Cardiac fibroblast (primary cell): ENCODE data around the gene MEG3.

Experiments used
- DNase-seq, 2 donors: peaks; one replicate each; pipeline versions ENCODE4 v3.0.0 to v3.0.0-alpha.2; 2010; ENCODE audit warnings: low read depth in 2 of 2
- H3K4me3 ChIP-seq, 2 donors: replicated peaks in 1 of 2; 1 replicate in 1 of 2; 2 replicates in 1 of 2; pipeline ENCODE4 v1.5.1; 2011; ENCODE audit warnings: low read depth in 2 of 2, low read length in 2 of 2, mild to moderate bottlenecking in 2 of 2, moderate library complexity in 1 of 2
- TF ChIP-seq, protein P1 (sequence below): IDR thresholded peaks from one replicate; pipeline ENCODE4 v1.5.1; 2011; ENCODE audit warnings: low read depth, mild to moderate bottlenecking, low read length, inconsistent platforms

MEG3 gene

DNA sequence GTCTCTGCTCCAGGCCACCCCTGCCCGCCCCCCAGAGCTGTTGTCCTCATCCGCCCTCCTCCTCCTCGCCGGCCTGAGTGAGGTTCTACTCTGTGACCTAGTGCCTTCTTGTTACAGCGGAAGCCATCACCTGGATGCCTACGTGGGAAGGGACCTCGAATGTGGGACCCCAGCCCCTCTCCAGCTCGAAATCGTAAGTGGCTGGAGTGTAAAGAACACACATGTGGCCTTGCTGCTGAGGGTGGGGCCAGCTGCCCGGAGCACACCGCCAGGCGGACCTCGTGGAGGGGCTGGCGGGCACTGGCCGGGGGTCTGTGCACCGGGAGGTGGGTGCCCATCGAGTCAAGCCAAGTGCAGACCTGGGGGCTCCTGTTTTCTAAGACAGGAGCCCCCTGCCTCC lies 19.4 kb downstream of the MEG3 start:
- TF ChIP-seq, protein P1, sequence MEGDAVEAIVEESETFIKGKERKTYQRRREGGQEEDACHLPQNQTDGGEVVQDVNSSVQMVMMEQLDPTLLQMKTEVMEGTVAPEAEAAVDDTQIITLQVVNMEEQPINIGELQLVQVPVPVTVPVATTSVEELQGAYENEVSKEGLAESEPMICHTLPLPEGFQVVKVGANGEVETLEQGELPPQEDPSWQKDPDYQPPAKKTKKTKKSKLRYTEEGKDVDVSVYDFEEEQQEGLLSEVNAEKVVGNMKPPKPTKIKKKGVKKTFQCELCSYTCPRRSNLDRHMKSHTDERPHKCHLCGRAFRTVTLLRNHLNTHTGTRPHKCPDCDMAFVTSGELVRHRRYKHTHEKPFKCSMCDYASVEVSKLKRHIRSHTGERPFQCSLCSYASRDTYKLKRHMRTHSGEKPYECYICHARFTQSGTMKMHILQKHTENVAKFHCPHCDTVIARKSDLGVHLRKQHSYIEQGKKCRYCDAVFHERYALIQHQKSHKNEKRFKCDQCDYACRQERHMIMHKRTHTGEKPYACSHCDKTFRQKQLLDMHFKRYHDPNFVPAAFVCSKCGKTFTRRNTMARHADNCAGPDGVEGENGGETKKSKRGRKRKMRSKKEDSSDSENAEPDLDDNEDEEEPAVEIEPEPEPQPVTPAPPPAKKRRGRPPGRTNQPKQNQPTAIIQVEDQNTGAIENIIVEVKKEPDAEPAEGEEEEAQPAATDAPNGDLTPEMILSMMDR = no peak
- no peak overlapping the region for H3K4me3 ChIP-seq
- DNase-seq = no peak

DNA sequence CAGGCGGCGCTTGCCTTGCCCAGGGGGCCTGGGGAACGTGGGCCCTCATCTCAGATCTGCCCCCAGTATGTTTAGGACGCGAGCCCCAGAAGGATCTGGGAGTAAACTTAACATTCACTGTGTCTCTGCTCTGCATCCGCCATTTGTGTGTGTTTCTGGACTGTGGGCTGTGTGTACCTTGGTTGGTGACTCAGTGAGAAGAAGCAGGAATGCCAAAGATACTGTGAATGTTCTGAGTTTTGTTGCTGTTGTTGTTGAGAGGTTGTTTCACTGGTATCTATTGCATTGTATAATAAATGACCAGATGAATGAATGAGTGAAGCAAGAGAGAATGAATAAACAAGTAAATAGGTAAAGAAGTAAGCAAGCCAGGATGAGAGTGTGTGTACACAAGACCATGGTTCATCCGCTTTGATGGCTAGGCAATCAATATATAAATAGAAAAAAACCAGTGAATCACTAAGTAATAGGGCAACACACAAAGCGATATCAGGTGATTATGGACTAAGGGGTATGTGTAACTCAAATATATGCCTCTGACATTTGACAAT lies 20.5 kb downstream of the MEG3 start:
- DNase-seq = no peak
- TF ChIP-seq, protein P1 = no peak
- H3K4me3 ChIP-seq = no peak overlapping the region

DNA sequence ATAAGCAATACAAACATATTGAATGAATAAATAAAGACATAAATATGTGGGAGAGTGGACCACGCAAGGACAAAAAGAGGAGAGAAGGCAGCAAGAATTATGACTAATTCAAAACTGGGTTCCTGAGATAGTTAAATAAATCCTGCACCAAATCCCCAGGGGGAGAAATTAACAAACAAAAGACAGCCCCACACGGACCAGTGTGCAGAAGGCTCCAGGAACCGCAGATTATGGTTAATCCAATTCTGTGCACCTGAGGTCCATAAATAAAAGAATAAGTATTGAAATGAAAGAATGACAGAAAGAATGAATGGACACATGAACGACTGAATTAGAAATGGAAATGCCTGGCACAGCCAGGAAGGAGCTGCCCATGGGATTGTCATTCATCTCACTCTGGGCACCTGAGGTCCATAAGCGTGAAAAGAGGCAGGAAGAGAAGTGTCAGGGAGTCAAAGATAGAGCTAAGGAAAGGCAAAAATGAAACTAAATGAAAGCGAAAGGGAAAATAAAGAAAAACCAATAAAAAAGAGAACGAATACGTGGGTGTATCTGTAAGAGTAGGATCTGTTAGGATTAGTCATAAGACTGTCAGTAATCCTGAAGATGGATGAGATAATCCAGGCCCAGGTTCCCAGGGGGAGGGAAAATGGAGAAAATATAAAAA lies 23.3 kb downstream of the MEG3 start:
- no peak for DNase-seq
- no peak overlapping the region for H3K4me3 ChIP-seq
- TF ChIP-seq, protein P1 = no peak

DNA sequence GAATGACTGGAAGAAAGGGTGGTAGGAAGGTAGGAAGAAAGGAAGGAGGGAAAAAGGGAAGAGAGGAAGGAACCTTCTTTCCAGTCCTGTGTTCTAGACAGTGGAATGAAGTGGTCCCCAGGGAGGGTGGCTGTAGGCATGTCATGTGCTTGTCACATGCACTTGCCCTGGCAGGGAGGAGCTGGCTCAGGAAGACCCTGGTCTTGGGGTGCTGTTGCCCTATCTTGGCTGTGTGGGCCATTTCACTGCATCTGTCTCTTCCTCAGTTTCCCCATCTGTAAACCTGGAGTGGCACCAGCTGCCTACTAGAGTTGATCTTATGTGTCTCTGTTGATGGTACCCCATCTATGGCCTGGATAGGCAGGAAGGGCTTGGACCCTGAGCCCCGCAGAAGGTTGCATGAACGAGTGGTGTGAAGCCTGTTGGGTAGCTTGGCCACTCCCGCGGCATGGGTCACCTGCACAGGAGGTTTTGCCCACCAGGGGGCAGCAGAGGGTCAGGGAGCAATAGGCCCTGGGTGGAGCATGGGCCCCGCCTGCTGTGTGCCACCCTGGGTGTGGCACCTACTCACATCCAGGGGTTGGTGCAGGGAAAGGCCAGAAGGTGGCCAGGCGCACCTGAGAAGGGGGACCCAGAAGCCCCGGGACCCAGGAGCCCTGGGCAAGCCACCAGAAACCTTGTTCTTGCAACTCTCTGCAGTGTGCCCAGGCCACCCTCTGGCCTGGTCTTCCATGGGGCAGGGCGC lies 25.1 kb downstream of the MEG3 start:
- peak in 1 of 2 donors; percentile 19 for DNase-seq
- TF ChIP-seq, protein P1 = peak; percentile 49
- no peak overlapping the region for H3K4me3 ChIP-seq

DNA sequence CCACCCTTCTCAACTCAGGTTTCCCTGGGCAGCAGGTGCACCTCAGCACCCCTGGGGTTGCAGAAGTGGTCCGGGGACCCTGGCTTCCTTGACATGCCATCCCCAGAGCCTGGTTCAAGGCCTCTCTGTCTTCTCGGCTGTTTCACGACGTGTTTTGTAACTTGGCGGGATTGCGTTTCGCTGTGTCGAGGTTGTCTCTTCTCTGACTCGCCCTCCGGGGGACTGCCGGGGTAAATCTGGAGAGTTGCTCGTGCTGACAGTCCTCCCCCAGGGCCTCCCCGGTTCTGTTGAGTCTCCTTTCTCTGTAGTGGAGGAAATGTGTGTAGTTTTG lies 25.6 kb downstream of the MEG3 start:
- TF ChIP-seq, protein P1 = no peak
- DNase-seq = no peak
- H3K4me3 ChIP-seq = no peak overlapping the region

DNA sequence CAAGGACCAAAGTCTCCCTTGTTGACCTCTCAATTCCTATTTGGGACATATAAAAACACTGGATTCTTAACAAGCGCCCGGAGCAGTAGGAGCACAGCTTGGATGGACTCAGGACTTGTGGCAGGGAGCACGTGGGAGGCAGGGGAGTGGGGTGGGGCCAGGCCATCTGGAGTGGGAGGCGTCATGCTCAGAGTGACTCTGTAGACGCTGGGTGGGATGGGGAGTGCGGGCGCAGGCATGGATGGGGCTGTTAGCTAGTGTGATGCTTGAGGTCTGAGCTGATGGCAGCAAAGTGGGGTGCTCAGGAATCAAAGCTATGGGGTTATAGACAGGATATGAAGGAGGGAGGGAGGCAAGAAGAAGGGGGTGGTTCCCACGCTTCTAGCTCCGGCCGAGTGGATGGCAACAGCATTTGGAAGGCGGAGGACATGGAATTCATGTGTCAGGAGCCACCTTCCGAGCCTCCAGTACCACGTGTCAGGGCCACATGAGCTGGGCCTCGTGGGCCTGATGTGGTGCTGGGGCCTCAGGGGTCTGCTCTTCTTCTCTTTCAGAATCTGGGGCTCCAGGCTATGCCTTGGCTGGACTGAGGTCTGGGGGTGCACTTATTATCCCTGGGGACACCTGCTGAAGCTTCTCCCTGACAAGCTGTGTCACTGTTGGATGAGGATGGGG lies 26.2 kb downstream of the MEG3 start:
- H3K4me3 ChIP-seq = no peak overlapping the region
- TF ChIP-seq, protein P1 = no peak
- no peak for DNase-seq
